Measurements from ENCODE around the gene RBM15. TPM values are rescaled to one million over a fixed set of nuclear protein-coding genes. Genes with fewer than 3 reads are reported as not detected.

Gene RBM15
- total and polyA plus RNA-seq, 2 of the 13 experiments (the other 11 are each of a cell fraction or from before 2014, with no cell fraction given) = 13.5 to 36.4 TPM

DNA sequence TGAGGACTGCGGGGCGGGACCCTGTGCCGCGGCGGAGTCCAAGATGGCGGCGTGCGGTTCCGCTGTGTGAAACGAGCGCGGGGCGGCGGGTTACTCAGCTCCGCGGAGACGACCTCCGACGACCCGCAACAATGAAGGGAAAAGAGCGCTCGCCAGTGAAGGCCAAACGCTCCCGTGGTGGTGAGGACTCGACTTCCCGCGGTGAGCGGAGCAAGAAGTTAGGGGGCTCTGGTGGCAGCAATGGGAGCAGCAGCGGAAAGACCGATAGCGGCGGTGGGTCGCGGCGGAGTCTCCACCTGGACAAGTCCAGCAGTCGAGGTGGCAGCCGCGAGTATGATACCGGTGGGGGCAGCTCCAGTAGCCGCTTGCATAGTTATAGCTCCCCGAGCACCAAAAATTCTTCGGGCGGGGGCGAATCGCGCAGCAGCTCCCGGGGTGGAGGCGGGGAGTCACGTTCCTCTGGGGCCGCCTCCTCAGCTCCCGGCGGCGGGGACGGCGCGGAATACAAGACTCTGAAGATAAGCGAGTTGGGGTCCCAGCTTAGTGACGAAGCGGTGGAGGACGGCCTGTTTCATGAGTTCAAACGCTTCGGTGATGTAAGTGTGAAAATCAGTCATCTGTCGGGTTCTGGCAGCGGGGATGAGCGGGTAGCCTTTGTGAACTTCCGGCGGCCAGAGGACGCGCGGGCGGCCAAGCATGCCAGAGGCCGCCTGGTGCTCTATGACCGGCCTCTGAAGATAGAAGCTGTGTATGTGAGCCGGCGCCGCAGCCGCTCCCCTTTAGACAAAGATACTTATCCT is 430 bp downstream of the RBM15 start (continued):
- TF ChIP-seq, protein P1, sequence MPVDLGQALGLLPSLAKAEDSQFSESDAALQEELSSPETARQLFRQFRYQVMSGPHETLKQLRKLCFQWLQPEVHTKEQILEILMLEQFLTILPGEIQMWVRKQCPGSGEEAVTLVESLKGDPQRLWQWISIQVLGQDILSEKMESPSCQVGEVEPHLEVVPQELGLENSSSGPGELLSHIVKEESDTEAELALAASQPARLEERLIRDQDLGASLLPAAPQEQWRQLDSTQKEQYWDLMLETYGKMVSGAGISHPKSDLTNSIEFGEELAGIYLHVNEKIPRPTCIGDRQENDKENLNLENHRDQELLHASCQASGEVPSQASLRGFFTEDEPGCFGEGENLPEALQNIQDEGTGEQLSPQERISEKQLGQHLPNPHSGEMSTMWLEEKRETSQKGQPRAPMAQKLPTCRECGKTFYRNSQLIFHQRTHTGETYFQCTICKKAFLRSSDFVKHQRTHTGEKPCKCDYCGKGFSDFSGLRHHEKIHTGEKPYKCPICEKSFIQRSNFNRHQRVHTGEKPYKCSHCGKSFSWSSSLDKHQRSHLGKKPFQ (CRISPR knock-in tag; IDR thresholded peaks at IDR 0.05; ENCODE audit: insufficient replicate concordance) = no peak
- TF ChIP-seq, protein P2, sequence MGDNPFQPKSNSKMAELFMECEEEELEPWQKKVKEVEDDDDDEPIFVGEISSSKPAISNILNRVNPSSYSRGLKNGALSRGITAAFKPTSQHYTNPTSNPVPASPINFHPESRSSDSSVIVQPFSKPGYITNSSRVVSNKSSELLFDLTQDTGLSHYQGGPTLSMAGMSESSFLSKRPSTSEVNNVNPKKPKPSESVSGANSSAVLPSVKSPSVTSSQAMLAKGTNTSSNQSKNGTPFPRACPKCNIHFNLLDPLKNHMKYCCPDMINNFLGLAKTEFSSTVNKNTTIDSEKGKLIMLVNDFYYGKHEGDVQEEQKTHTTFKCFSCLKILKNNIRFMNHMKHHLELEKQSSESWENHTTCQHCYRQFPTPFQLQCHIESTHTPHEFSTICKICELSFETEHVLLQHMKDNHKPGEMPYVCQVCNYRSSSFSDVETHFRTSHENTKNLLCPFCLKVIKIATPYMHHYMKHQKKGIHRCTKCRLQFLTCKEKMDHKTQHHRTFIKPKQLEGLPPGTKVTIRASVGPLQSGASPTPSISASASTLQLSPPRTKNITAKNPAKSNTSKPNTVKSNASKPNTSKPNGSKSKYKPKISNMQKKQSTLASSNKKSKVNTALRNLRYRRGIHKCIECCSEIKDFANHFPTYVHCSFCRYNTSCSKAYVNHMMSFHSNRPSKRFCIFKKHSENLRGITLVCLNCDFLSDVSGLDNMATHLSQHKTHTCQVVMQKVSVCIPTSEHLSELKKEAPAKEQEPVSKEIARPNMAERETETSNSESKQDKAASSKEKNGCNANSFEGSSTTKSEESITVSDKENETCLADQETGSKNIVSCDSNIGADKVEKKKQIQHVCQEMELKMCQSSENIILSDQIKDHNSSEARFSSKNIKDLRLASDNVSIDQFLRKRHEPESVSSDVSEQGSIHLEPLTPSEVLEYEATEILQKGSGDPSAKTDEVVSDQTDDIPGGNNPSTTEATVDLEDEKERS (CRISPR knock-in tag; IDR thresholded peaks at IDR 0.05) = no peak
- TF ChIP-seq, protein P3, sequence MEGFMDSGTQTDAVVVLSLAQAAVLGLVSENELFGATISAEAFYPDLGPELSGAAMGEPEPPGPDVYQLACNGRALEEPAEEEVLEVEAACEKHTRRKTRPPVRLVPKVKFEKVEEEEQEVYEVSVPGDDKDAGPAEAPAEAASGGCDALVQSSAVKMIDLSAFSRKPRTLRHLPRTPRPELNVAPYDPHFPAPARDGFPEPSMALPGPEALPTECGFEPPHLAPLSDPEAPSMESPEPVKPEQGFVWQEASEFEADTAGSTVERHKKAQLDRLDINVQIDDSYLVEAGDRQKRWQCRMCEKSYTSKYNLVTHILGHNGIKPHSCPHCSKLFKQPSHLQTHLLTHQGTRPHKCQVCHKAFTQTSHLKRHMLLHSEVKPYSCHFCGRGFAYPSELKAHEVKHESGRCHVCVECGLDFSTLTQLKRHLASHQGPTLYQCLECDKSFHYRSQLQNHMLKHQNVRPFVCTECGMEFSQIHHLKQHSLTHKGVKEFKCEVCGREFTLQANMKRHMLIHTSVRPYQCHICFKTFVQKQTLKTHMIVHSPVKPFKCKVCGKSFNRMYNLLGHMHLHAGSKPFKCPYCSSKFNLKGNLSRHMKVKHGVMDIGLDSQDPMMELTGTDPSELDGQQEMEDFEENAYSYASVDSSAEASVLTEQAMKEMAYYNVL (CRISPR knock-in tag; IDR thresholded peaks at IDR 0.05; ENCODE audit: borderline replicate concordance) = no peak
- TF ChIP-seq, protein P4, sequence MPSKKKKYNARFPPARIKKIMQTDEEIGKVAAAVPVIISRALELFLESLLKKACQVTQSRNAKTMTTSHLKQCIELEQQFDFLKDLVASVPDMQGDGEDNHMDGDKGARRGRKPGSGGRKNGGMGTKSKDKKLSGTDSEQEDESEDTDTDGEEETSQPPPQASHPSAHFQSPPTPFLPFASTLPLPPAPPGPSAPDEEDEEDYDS (CRISPR knock-in tag; IDR thresholded peaks at IDR 0.05) = no peak
- TF ChIP-seq HMG20B (CRISPR knock-in tag; conservative IDR thresholded peaks at IDR 0.05) = no peak
- TF ChIP-seq JUND (CRISPR knock-in tag; IDR thresholded peaks at IDR 0.05) = 0 out of 2 replicates have a peak, but pooled peaks have one; percentile 20
- TF ChIP-seq NCOA1 (CRISPR knock-in tag; IDR thresholded peaks at IDR 0.05) = no peak

Data from HepG2 (cell line).